GM21576 (cell line): ENCODE data around the gene FGGY.

ENCODE experiments used
- ATAC-seq: cut with Tn5 transposase; IDR thresholded peaks from one replicate; pipeline ENCODE4 v1.9.1; 2021; ENCODE audit warnings: mild to moderate bottlenecking, moderate library complexity; ENCODE audit not compliant: unreplicated experiment

FGGY gene

GRCh38 chr1:59410457-59410856 is 113.6 kb downstream of the FGGY start:
- no peak for ATAC-seq

- no peak for ATAC-seq
Measured at GRCh38 chr1:59411147-59411546, 114.3 kb downstream of the FGGY start.

- no peak for ATAC-seq
Measured at GRCh38 chr1:59412718-59413326, 115.9 kb downstream of the FGGY start.

GRCh38 chr1:59413327-59413720 is 116.4 kb downstream of the FGGY start:
- no peak for ATAC-seq

- no peak for ATAC-seq
Measured at GRCh38 chr1:59414406-59415133, 117.7 kb downstream of the FGGY start.

GRCh38 chr1:59415286-59415850 is 118.5 kb downstream of the FGGY start:
- ATAC-seq: no peak

- no peak for ATAC-seq
Measured at GRCh38 chr1:59415881-59416280, 119.0 kb downstream of the FGGY start.

- ATAC-seq: no peak
Measured at GRCh38 chr1:59417406-59417805, 120.5 kb downstream of the FGGY start.

GRCh38 chr1:59418363-59419144 is 121.7 kb downstream of the FGGY start:
- ATAC-seq: no peak

- ATAC-seq: no peak
Measured at GRCh38 chr1:59419361-59420140, 122.7 kb downstream of the FGGY start.

GRCh38 chr1:59421232-59421920 is 124.5 kb downstream of the FGGY start:
- ATAC-seq: no peak

GRCh38 chr1:59422921-59423575 is 126.2 kb downstream of the FGGY start:
- no peak for ATAC-seq

- no peak for ATAC-seq
Measured at GRCh38 chr1:59427155-59427554, 130.3 kb downstream of the FGGY start.

- no peak for ATAC-seq
Measured at GRCh38 chr1:59427784-59428183, 130.9 kb downstream of the FGGY start.

- ATAC-seq: no peak
Measured at GRCh38 chr1:59428828-59429227, 131.9 kb downstream of the FGGY start.

GRCh38 chr1:59429656-59430055 is 132.8 kb downstream of the FGGY start:
- ATAC-seq: no peak

GRCh38 chr1:59431566-59432294 is 134.8 kb downstream of the FGGY start:
- ATAC-seq: no peak

- ATAC-seq: peak; percentile 89
Measured at GRCh38 chr1:59432531-59433439, 135.9 kb downstream of the FGGY start.
